Cerebellar nuclear complex (tissue), 1 donor: Measurements from ENCODE around the gene ADORA2B.
"Not testable (repeated sequence)": the region's sequence is repeated elsewhere in the genome, so short reads cannot be mapped to it uniquely, and the experiment has no call there.

ENCODE experiments used
- DNase-seq, 2 experiments: peaks; one replicate each; lab custom pipeline; 2025; lab: John Stamatoyannopoulos, UW

ADORA2B gene

DNA sequence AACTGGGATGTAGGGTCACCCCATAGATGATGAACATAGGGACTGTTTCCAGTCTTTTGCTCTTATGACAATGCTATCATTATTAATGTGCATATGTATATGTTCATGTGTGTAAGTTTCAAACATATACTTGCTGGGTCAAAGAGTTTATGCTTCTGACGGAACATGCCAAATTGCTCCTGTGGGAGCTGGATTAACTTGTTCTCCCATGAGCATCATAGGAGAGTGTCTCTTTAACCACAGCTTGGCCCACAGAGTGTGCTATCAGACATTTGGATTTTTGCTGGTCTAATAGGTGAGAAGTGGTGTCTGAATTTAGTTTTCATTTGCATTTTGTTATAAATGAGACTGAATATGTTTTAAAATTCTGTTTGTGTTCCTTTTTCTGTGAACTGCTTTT is 22.3 kb upstream of the ADORA2B start:
- no peak for DNase-seq

DNA sequence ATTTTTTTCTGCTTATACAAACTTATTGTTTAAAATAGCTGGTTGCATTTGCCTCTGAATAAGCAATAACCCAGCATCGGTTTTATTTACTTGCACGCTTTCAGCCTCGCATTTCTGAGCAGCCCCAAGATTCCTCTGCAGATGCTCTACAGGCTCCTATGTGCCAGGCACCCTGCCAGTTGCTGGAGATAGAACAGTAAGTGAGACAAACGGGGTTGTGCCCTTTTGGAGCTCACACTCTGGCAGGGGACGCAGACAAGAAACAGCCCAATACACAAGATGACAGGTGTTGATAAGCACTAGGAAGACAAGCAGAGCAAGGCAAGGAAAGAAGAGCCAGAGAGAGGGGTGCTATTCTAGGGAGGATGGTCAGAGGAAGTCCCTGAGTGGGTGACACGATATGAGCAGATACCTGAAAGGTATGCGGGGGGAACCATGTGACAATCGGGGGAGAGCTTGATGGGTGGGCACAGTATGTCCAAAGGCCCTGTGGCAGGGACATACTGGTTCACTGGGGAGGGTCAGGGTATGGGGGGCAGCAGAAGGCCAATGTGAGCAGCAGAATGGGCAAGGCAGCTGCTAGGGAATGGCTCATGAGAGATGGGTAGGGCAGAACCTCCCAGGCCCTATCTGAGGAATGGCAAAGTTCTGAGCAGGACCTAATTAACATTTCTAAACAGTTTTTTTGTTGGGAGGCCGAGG is 18.7 kb upstream of the ADORA2B start:
- DNase-seq, result no peak

DNA sequence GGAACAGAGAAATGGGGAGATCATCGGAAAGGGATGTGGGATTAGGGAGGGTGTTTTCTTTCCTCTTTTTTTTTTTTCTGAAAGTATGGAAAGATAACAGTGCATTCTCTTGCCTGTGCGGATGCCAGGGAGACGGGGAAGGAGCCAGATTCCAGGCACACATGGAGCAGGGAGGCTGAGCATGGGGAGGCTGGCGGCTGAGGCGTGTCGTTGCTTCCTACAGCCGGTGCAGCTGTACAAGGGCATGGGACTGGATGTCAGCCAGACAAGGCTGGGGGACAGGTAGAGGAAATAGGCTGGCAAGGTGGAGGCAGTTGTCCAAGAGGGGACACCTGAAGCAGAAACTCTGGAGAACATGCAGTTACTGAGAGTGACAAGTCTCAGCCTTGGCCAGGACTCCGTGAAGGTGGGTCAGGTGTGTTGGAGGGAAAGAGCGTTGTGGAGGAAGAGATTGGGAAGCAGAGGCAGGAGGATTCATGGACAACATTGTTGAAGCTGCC is 16.6 kb upstream of the ADORA2B start:
- DNase-seq, result no peak

DNA sequence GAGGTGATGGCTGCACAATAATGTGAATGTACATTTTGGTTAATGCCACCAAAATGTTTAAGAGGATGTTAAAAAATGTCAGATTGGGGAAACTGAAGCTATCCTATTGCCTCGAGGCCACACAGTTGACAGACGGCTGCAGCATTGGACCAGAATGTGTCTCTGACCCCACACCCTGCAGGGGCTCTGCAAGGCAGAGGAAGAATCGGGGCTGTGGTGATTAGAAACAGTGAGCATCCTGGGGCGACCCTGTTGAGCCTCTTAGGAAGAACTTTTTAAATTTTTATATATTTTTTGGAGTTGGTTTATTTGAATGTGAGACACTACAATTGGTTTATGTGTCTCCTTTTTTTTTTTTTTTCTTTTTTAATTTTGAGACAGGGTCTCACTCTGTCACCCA is 15.0 kb upstream of the ADORA2B start:
- no peak for DNase-seq

DNA sequence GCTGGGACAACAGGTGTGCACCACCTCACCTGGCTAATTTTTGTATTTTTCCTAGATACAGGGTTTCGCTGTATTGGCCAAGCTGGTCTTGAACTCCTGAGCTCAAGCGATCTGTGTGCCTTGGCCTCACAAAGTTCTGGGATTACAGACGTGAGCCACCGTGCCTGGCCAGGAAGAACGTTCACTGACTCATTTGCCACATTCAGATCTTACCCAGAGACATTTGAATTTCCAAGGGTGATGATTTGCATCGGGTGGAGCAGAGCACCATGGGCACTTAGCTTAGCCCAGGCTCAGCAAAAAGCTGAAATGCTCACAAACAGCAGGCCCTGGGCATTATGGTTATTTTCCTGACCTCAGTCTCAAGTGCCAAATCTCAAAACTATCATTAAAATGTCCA is 14.5 kb upstream of the ADORA2B start:
- DNase-seq, result no peak

DNA sequence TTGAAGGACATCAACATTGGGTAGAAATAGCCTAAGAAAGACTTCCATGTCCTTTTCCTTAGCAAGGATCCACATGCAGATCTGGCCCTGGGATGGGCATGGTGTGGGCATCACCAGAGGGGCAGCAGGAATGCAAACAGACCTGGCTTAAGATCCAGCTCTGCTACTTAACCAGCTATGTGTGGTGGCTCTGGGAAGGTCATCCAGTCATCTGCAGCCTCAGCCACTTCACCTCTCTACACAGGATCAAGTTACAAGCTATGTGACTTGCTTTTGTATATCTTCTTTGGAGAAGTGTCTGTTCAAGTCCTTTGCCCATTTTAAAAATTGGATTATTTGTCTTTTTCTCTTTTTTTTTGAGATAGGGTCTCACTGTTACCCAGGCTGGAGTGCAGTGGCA is 13.5 kb upstream of the ADORA2B start:
- no peak for DNase-seq

DNA sequence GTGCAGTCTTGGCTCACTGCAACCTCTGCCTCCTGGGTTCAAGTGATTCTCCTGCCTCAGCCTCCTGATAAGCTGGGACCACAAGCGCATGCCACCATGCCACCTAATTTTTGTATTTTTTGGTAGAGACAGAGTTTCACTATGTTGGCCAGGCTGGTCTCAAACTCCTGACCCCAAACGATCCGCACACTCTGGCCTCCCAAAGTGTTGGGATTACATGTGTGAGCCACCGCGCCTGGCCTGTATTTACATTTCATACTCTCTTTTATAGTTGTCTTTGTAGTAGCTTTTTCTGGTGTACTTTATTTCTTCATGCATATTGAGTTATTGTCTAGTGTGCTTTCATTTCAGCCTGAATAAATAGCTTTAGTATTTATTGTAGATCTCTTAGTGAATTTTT is 10.1 kb upstream of the ADORA2B start:
- DNase-seq, result no peak

DNA sequence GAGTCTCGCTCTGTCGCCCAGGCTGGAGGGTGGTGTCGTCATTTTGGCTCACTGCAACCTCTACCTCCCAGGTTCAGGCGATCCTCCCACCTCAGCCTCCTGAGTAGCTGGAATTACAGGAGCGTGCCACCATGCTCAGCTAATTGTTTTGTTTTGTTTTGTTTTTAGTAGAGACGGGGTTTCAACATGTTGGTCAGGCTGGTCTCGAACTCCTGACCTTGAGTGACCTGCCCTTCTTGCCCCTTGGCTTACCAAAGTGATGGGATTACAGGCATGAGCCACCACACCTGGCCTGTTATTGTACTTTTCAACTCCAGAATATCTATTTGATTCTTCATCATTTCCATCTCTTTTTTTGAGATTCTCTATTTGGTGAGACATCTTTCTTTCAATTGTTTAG is 9.0 kb upstream of the ADORA2B start:
- DNase-seq, result no peak

DNA sequence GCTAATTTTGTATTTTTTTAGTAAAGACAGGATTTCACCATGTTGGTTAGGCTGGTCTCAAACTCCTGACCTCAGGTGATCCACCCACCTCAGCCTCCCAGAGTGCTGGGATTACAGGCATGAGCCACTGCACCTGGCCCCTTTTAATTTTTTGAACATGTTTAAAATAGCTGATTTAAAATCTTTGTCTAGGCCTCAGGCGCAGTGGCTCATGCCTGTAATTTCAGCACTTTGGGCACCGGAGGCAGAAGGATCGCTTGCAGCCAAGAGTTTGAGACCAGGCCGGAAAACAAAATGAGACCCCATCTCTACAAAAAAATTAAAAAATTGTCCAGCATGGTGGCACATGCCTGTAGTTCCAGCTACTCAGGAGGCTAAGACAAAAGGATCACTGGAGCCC is 8.4 kb upstream of the ADORA2B start:
- not testable (repeated sequence) for DNase-seq

DNA sequence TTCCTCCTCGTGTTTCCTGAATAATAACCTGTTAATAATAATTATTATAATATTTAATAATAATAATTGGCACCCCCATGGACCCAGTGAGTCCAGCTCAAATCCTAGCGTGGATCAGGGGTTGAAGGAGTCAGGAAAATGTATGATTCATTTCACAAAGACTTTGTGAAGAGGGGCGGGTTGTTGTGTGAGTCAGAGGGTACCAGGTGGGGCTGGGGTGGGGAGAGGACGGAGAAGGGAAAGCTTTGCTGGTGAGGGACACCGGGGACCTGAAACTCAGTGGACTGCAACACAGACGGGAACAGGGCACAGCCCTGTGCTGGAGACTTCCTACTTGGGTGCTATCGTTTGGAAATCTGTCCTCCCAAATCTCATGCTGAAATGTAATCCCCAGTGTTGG is 3.1 kb upstream of the ADORA2B start:
- DNase-seq, result no peak

DNA sequence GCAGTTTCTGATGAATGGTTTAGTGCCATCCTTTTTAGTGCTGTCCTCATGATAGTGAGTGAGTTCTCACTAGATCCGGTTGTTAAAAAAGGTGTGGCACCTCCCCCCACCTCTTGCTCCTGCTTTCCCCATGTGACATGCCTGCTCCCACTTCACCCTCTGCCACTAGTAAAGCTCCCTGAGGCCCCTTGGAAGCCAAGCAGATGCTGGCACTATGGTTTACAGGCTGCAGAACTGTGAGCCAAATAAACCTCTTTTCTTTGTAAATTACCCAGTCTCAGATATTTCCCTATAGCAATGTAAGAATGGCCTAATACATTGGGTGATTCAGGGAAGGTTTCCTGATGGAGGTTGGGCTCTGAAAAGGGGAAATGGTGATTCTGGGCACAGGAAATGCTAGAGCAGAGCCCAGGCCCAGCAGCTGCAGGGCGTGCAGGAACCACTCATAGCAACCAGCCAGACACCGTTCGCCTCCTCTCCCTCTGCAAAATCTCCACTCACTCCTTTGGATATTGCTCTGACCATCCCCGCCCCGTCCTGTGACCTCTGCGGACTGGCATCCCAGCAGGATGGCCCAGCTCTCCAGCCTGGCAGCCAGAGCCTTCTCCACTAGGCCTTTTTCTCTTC is 2.6 kb upstream of the ADORA2B start:
- DNase-seq, result no peak

DNA sequence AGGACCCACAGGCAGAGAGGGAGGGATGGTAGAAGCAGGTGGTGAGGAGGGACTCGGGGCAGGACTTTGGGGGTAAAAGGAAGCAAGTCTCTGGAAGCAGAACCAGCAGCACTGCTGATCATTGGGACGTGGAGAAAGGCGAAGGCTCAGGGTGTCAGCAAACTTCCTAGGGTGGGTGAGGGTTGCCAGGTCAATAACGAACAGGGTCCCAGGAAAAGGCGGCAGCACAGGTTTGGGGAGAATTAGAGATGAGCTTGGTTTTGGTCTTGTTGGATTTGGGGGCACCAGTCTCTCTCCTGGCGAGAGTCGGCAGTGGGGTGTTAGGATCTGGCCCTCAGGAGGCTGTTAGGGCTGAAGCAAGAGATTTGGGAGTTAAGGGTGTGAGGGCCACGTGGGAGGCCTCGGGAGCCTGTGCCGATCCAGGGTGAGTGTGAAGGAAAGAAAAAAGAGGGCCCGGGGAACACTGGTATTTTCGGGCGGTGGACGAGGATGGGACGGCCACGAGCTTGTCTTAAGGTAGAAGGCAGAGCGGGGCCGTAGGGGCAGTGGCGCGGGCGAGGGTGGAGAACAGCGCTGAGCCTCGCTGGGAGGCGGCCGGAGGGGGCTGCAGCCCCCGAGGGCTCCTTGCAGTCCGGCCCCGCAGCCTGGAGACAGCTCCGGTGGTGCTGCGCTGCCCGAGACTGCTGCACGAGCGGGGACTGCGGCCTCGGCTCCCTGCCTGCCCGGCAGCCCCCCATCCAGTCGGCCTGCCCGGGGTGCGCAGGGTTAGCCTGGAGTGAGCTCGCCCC is 765 bp upstream of the ADORA2B start:
- no peak for DNase-seq

DNA sequence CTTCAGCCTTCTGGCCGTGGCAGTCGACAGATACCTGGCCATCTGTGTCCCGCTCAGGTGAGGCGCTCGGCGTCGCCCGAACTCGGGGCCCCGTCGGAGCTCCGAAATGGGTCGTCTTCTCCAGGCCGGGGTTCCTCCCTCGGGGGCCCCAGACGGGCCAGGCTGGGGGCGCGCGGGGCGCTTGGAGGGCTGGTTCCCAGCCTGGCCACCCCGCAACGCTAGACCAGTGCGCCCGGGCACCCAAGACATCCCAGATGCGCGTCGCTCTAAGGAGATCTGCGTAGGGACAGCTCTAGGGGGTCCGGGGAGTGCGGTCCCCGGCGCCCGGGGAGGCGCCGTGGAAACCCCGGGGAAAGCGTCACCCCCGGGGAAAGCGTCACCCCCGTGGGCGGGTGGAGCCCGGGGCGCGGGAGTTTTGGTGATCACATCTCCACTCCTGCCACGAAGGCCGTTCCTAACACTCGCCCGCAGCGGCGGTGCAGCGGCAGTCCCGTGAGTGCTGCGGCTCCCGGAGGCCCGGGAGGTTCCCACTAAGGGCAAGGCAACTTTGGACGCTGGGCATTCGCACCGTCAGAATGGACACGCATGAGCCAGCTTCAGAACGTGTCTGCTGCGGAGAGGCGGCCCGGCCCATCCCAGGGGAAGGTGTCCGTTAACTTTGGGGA is 729 bp downstream of the ADORA2B start:
- DNase-seq, result no peak

DNA sequence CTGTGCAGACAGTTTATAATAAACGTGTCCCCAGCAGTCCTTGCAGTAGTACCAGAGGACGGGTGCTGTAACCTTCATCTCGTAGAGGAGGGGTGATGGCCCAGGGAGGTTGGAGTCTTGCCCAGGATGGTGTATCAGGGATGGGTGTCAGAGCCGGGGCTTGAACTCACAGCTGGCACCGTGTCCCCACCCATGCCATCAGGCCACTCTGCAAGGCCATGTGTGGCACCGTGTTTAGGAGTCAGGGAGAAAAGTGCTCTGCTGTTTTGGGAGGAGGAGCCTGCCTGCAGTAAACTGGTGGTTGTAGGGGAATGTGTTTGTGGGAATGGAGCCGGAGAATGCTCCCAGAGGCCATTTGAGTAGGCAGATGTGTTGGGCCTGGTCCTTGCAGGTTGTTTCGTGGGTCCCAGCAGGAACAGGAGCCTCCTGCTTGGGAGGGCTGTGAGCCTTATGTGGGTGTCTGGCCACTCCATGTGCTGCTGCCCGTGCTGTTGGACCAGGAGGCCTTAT is 1.7 kb downstream of the ADORA2B start:
- DNase-seq, result no peak

DNA sequence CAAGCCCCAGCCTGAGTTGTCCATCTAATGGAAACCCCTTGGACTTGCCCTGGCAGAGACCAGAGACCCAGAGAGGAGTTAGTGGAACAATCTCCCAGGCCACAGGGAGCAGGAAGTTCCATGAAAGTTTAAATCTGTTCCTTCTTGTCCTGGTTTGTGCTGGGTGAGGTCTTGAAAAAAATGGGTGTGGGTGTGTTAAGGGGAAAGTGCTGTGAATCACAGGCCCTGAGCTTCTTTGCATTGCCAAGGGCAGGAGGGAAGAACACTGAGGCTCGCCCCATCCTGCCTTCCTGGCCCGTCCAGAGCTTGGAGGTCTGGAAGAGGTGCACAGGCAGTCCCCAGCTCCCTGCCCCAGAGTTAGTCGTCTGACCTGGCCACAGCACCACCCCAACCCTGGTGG is 2.3 kb downstream of the ADORA2B start:
- no peak for DNase-seq

DNA sequence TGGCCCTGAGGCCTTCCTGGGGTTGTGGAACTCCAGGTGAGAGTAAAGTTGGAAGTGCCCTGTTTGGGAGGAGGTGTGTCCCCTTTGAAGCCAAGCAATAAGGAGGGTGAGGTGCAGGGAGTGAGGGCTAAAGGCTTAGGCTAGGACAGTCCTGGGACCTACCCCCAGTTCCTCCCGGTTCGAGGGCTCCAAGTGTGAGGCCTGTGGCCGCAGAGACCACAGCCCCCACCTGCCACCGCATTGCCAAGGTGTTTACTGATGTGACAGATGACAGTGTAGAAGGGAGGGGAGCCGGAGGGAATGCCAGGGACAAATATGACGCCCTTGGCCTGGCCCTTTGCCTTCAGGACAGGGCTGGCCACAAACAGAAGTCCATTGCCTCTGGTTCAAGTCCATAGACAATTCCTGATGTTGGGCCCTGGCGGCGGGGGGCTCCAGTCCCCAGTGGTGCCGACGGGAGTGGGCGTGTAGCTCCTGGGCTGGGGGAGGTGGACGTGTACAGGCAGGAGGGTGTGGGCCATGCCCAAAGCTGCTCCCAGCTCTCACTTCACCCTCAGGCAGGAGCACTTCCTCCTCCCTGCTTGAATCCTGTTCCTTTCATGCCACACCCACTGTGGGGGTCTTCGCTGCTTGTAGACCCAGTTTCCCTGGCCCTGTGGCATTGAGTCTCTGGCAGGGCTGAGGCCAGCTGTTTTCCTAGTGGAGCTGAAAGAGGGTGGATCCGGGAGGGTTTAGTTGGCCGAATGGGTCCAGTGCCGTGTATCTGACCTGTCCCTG is 3.2 kb downstream of the ADORA2B start:
- DNase-seq, result no peak

DNA sequence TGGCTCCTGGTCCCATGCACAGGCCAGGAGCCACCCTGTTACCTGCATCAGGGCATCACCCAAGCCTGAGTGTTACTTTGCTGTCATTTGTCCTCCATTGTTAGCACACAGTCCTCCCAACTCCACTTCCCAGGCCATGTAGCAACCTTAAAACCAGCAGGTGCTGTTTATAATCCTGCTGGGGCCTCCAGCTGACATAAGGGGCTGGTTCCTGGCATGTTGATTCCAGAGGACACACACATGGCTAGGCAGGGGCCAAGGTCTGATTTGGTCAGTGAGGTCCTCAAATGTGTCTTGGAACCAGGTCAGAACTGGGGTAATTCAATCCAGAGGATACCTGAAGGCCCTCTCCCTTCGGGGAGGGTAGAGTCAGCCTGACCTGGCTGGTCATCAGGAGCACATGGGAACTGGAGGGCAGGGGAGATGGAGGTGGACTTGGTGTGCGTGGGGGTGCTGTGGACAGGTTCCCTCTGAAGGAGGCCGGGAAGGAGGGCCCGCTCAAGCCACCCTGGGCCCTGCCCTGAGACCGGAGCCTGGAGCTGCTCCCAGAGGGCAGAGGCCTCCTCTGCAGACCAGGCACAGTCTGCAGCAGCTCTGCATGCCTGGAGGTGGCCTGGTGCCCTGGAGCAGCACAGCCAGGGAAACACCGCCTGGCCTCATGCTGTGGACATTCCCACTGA is 6.6 kb downstream of the ADORA2B start:
- DNase-seq, result no peak

DNA sequence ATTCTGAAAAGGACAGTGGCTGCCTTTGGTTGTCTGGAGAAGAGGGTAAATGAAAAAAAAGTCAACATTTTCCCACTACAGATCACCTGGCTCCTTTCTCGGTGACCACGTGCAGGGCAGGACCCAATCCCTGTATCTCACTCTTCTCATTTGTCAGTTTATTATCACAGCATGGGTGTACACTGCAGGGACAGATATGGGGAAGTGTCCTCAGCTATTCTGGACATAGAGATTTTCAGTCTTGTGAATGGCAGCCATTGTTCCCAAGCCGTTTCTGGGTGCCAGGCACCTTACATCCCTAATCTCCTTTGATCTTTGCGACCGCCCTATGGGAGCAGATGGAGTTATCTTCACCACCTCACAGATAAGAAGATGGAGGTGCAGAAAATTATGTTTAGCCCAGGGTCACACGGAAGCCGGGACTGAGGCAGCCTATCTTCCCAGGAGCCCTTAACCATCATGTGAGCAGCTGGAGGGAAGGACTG is 7.2 kb downstream of the ADORA2B start:
- no peak for DNase-seq

DNA sequence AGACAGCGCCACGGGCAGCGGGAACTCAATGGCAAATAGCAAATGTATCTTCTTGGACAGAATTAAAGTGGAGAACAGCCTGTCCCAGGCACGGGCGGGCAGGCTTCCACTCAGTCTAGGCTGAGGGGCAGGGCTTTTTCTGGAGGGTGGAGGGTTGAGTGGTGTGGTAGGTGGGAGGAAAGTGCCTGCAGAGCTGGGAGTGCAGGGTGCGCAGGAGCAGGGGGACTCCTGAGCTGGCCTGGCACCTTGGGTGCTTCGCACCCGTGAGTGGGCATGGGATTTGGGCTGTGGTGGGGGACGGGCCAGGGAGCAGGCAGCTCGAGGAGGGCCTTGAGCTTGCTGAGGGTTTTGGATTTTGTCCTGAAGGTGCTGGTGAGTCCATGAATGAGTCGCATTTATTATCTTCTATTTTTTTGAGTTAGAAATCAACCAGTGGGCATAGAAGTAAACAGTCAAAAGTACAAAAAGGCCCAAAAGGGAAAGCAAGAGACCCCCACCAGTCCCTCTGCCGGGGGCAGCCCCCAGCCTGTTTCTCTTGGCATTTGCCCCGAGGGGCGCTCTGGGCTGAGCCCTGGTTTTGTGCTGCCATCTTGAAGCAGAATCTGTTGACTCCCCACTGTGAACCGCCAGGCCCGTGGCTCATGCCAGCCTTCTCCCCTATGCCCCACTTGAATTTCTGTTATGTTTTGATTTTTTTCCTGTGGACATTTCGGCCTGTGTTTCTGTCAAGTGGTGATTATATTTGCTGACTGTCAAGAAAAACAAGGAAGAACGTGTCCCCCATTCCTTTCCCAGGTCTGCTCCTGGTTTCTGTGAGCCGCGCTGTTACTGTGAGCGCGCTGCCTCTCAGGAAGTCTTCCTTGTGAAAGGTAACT is 8.2 kb downstream of the ADORA2B start:
- DNase-seq, result no peak

DNA sequence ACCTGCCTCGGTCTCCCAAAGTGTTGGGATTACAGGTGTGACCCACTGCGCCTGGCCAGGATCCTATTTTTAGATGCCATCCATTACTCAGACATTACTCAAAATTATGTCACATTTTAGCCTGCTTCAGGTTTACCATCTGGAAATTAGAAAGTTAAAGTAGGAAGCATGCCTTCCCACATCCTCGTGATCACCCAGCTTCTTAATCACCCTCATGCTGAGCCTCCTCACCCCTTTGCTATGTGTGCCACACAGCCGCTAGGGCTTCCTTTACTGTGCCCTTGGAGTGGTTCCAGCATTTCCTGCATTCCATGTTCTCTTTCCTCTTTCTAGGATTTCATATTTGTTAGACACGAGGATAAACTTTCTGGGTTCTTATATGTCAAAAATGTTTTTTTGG is 9.3 kb downstream of the ADORA2B start:
- no peak for DNase-seq
